HT1080 (cell line): Measurements from ENCODE around the gene CNDP2. TPM values are rescaled to one million over a fixed set of nuclear protein-coding genes. Genes with fewer than 3 reads are reported as not detected.
"Not testable (repeated sequence)": the region's sequence is repeated elsewhere in the genome, so short reads cannot be mapped to it uniquely, and the experiment has no call there.

ENCODE experiments used
- DNase-seq: peaks from one replicate; pipeline ENCODE4 v3.0.0-alpha.2; 2015; ENCODE audit warnings: low read depth
- total RNA-seq: library from RNA; depleted of rRNA; stranded (reverse); fragments of >200 nt; shearing (Covaris generic); gene quantifications from 2 replicates; pipeline ENCODE4 v1.2.3, GENCODE V29; 2014

CNDP2 gene
- total RNA-seq, 1 experiment from 2014 or later: 86.6 TPM

GRCh38 chr18:74534981-74535649, 39.0 kb downstream of the CNDP2 start:
- no peak for DNase-seq

GRCh38 chr18:74539289-74539688, 43.1 kb downstream of the CNDP2 start:
- no peak for DNase-seq

- no peak for DNase-seq
Observed at GRCh38 chr18:74540652-74541421, 44.7 kb downstream of the CNDP2 start.

- DNase-seq: no peak
Observed at GRCh38 chr18:74541703-74542555, 45.8 kb downstream of the CNDP2 start.

GRCh38 chr18:74544898-74545297, 48.7 kb downstream of the CNDP2 start:
- no peak for DNase-seq

GRCh38 chr18:74546007-74546406, 49.8 kb downstream of the CNDP2 start:
- no peak for DNase-seq

- peak; percentile 39 for DNase-seq
Observed at GRCh38 chr18:74546751-74547530, 50.8 kb downstream of the CNDP2 start.

GRCh38 chr18:74547860-74548259, 51.7 kb downstream of the CNDP2 start:
- no peak for DNase-seq

GRCh38 chr18:74549591-74550104, 53.5 kb downstream of the CNDP2 start:
- DNase-seq: no peak

- no peak for DNase-seq
Observed at GRCh38 chr18:74550886-74551285, 54.7 kb downstream of the CNDP2 start.

- DNase-seq: no peak
Observed at GRCh38 chr18:74551452-74551851, 55.3 kb downstream of the CNDP2 start.

- peak; percentile 73 for DNase-seq
Observed at GRCh38 chr18:74551936-74552555, 55.9 kb downstream of the CNDP2 start.

GRCh38 chr18:74556126-74556525, 60.0 kb downstream of the CNDP2 start:
- no peak for DNase-seq

GRCh38 chr18:74558096-74558495, 61.9 kb downstream of the CNDP2 start:
- DNase-seq: no peak

- DNase-seq: no peak
Observed at GRCh38 chr18:74562131-74562730, 66.1 kb downstream of the CNDP2 start.

GRCh38 chr18:74562775-74563174, 66.6 kb downstream of the CNDP2 start:
- no peak for DNase-seq

GRCh38 chr18:74563999-74564398, 67.8 kb downstream of the CNDP2 start:
- DNase-seq: no peak

- DNase-seq: not testable (repeated sequence)
Observed at GRCh38 chr18:74565164-74565563, 69.0 kb downstream of the CNDP2 start.

- not testable (repeated sequence) for DNase-seq
Observed at GRCh38 chr18:74565993-74566392, 69.8 kb downstream of the CNDP2 start.

- no peak for DNase-seq
Observed at GRCh38 chr18:74567822-74568221, 71.7 kb downstream of the CNDP2 start.
